ENCODE results near the gene PHYKPL. TPM values are rescaled to one million over a fixed set of nuclear protein-coding genes. Genes with fewer than 3 reads are reported as not detected.

Gene PHYKPL
- total RNA-seq, 1 experiment from 2014 or later: 43.2 TPM

GRCh38 chr5:178259623-178260536, 27.3 kb upstream of the PHYKPL start:
- BruUV-seq (replicated peaks): no TSS peak
- H3K9me3 ChIP-seq (ENCODE audit: control insufficient read depth, insufficient read depth, low read depth, low read length): no peaks in the 10 kb centered on the region
- H3K4me3 ChIP-seq (ENCODE audit: low read depth in 2 of 2, low read length in 2 of 2): no peak overlapping the region
- no peaks in the 10 kb centered on the region for H3K27me3 ChIP-seq (ENCODE audit: control insufficient read depth, insufficient read depth, low read length)
- no peaks in the 10 kb centered on the region for H3K36me3 ChIP-seq (ENCODE audit: control insufficient read depth, insufficient read depth, low read length)
- ChIA-PET CTCF (interaction anchor here (0.8 kb wide), 1 partner anchor 220 kb away, joined by 6 read pairs; no protein-coding TSS in a partner anchor), POLR2A (interaction anchor here (0.6 kb wide), 3 partner anchors 31 to 391 kb away, joined by 5 to 11 read pairs (median 10); no protein-coding TSS in a partner anchor)
- TF ChIP-seq SIN3A (IDR thresholded peaks at IDR 0.05; ENCODE audit: borderline replicate concordance, insufficient read depth, low read depth, low read length) (no peak), TCF7L2 (IDR thresholded peaks at IDR 0.05; ENCODE audit: low read depth, low read length) (no peak), POLR2AphosphoS5 (IDR thresholded peaks at IDR 0.05; ENCODE audit: low read depth, low read length) (no peak)
- TF ChIP-seq, protein P1, sequence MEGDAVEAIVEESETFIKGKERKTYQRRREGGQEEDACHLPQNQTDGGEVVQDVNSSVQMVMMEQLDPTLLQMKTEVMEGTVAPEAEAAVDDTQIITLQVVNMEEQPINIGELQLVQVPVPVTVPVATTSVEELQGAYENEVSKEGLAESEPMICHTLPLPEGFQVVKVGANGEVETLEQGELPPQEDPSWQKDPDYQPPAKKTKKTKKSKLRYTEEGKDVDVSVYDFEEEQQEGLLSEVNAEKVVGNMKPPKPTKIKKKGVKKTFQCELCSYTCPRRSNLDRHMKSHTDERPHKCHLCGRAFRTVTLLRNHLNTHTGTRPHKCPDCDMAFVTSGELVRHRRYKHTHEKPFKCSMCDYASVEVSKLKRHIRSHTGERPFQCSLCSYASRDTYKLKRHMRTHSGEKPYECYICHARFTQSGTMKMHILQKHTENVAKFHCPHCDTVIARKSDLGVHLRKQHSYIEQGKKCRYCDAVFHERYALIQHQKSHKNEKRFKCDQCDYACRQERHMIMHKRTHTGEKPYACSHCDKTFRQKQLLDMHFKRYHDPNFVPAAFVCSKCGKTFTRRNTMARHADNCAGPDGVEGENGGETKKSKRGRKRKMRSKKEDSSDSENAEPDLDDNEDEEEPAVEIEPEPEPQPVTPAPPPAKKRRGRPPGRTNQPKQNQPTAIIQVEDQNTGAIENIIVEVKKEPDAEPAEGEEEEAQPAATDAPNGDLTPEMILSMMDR (IDR thresholded peaks at IDR 0.05): no peak
- TF ChIP-seq, protein P2, sequence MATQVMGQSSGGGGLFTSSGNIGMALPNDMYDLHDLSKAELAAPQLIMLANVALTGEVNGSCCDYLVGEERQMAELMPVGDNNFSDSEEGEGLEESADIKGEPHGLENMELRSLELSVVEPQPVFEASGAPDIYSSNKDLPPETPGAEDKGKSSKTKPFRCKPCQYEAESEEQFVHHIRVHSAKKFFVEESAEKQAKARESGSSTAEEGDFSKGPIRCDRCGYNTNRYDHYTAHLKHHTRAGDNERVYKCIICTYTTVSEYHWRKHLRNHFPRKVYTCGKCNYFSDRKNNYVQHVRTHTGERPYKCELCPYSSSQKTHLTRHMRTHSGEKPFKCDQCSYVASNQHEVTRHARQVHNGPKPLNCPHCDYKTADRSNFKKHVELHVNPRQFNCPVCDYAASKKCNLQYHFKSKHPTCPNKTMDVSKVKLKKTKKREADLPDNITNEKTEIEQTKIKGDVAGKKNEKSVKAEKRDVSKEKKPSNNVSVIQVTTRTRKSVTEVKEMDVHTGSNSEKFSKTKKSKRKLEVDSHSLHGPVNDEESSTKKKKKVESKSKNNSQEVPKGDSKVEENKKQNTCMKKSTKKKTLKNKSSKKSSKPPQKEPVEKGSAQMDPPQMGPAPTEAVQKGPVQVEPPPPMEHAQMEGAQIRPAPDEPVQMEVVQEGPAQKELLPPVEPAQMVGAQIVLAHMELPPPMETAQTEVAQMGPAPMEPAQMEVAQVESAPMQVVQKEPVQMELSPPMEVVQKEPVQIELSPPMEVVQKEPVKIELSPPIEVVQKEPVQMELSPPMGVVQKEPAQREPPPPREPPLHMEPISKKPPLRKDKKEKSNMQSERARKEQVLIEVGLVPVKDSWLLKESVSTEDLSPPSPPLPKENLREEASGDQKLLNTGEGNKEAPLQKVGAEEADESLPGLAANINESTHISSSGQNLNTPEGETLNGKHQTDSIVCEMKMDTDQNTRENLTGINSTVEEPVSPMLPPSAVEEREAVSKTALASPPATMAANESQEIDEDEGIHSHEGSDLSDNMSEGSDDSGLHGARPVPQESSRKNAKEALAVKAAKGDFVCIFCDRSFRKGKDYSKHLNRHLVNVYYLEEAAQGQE (IDR thresholded peaks at IDR 0.05; ENCODE audit: insufficient read depth in 1 of 2, low read depth in 2 of 2, low read length in 1 of 2): no peak
- ATAC-seq: no peak
- no peak for DNase-seq (ENCODE audit: low read depth, low spot score)
- no peaks in the 10 kb centered on the region for H3K4me1 ChIP-seq (ENCODE audit: control insufficient read depth, insufficient read depth, low read length)
- intact Hi-C loops (cut with micrococcal nuclease; ENCODE audit: unreplicated experiment) (no loop called here), in situ Hi-C loops (cut with HindIII; ENCODE audit: low pct_unique_long_range_greater_than_20kb, low sequenced_read_pairs) (no loop called here)
- H3K27ac ChIP-seq (ENCODE audit: low read length): no peak overlapping the region

DNA sequence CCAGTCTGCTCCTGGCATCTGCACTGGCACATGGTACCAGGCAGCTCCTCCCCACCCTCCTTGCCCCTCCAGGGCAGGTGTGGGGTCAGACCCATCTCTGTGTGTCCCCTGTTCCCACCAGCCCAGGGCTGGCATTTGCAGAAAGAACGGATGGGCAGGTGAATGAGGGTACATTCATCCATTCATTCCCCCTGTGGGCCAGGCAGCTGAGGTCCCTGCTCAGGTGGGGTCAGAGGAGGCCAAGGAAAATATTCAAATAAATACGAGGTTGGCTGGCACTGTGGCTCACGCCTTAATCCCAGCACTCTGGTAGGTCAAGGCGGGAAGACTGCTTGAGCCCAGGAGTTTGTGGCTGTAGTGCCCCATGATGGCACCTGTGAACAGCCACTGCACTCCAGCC, 25.0 kb upstream of the PHYKPL start:
- no TSS peak for BruUV-seq (replicated peaks)
- H3K9me3 ChIP-seq (ENCODE audit: control insufficient read depth, insufficient read depth, low read depth, low read length): no peaks in the 10 kb centered on the region
- intact Hi-C loops (cut with micrococcal nuclease; ENCODE audit: unreplicated experiment): no loop called here
- H3K27me3 ChIP-seq (ENCODE audit: control insufficient read depth, insufficient read depth, low read length): no peaks in the 10 kb centered on the region
- no peak for DNase-seq (ENCODE audit: low read depth, low spot score)
- H3K36me3 ChIP-seq (ENCODE audit: control insufficient read depth, insufficient read depth, low read length): no peaks in the 10 kb centered on the region
- CTCF ChIA-PET: no interaction called here
- H3K27ac ChIP-seq (ENCODE audit: low read length): no peak overlapping the region
- POLR2A ChIA-PET: no interaction called here
- in situ Hi-C loops (cut with HindIII; ENCODE audit: low pct_unique_long_range_greater_than_20kb, low sequenced_read_pairs): no loop called here
- H3K4me3 ChIP-seq (ENCODE audit: low read depth in 2 of 2, low read length in 2 of 2): no peak overlapping the region
- TF ChIP-seq POLR2AphosphoS5 (IDR thresholded peaks at IDR 0.05; ENCODE audit: low read depth, low read length) (no peak), TCF7L2 (IDR thresholded peaks at IDR 0.05; ENCODE audit: low read depth, low read length) (no peak), SIN3A (IDR thresholded peaks at IDR 0.05; ENCODE audit: borderline replicate concordance, insufficient read depth, low read depth, low read length) (no peak)
- TF ChIP-seq, protein P1 (IDR thresholded peaks at IDR 0.05): no peak
- TF ChIP-seq, protein P2 (IDR thresholded peaks at IDR 0.05; ENCODE audit: insufficient read depth in 1 of 2, low read depth in 2 of 2, low read length in 1 of 2): no peak
- no peaks in the 10 kb centered on the region for H3K4me1 ChIP-seq (ENCODE audit: control insufficient read depth, insufficient read depth, low read length)
- ATAC-seq: no peak
